Activated CD4-positive, alpha-beta T cell treated with anti-CD3 and anti-CD28 coated beads, Interleukin-10, Interleukin-2, amounts not matched to agents 100 ng/mL and 50 ng/mL, durations not matched to agents 16 hours and 8 hours (primary cell): ENCODE data around the gene TENT5A.
"Not testable (repeated sequence)": the region's sequence is repeated elsewhere in the genome, so short reads cannot be mapped to it uniquely, and the experiment has no call there.

Experiments used
- DNase-seq: peaks from one replicate; pipeline ENCODE4 v3.0.0-alpha.2; 2020

TENT5A gene

GRCh38 chr6:81752084-81752920 is at the start of gene TENT5A:
TENT5A (minus strand) TSS chr6:81752681; CDS start chr6:81752141, 540 bp downstream.
- peak; percentile 78 for DNase-seq

- no peak for DNase-seq
Observed at GRCh38 chr6:81801489-81801888, 49.0 kb upstream of the TENT5A start.

- no peak for DNase-seq
Observed at GRCh38 chr6:81800666-81801065, 48.2 kb upstream of the TENT5A start.

- DNase-seq, result no peak
Observed at GRCh38 chr6:81799323-81799722, 46.8 kb upstream of the TENT5A start.

- no peak for DNase-seq
Observed at GRCh38 chr6:81797591-81797990, 45.1 kb upstream of the TENT5A start.

GRCh38 chr6:81795890-81796289 is 43.4 kb upstream of the TENT5A start:
- no peak for DNase-seq

GRCh38 chr6:81793821-81794475 is 41.5 kb upstream of the TENT5A start:
- no peak for DNase-seq

- DNase-seq, result no peak
Observed at GRCh38 chr6:81792826-81793225, 40.3 kb upstream of the TENT5A start.

- DNase-seq, result no peak
Observed at GRCh38 chr6:81791756-81792155, 39.3 kb upstream of the TENT5A start.

GRCh38 chr6:81790034-81790433 is 37.6 kb upstream of the TENT5A start:
- no peak for DNase-seq

- DNase-seq, result no peak
Observed at GRCh38 chr6:81789291-81789690, 36.8 kb upstream of the TENT5A start.

- DNase-seq, result no peak
Observed at GRCh38 chr6:81788748-81789147, 36.3 kb upstream of the TENT5A start.

- DNase-seq, result no peak
Observed at GRCh38 chr6:81787313-81788068, 35.0 kb upstream of the TENT5A start.

- no peak for DNase-seq
Observed at GRCh38 chr6:81786150-81786549, 33.7 kb upstream of the TENT5A start.

- DNase-seq, result no peak
Observed at GRCh38 chr6:81785377-81785776, 32.9 kb upstream of the TENT5A start.

GRCh38 chr6:81783893-81784292 is 31.4 kb upstream of the TENT5A start:
- no peak for DNase-seq

- no peak for DNase-seq
Observed at GRCh38 chr6:81781624-81782023, 29.1 kb upstream of the TENT5A start.

GRCh38 chr6:81777586-81778268 is 25.2 kb upstream of the TENT5A start:
- no peak for DNase-seq

- DNase-seq, result not testable (repeated sequence)
Observed at GRCh38 chr6:81776219-81776618, 23.7 kb upstream of the TENT5A start.

GRCh38 chr6:81774542-81774941 is 22.1 kb upstream of the TENT5A start:
- no peak for DNase-seq

GRCh38 chr6:81773887-81774286 is 21.4 kb upstream of the TENT5A start:
- no peak for DNase-seq

- DNase-seq, result peak; percentile 55
Observed at GRCh38 chr6:81772741-81773140, 20.3 kb upstream of the TENT5A start.

- DNase-seq, result no peak
Observed at GRCh38 chr6:81771097-81771496, 18.6 kb upstream of the TENT5A start.
